ENCODE data around the gene MYL3.
"Not testable (repeated sequence)": the region's sequence is repeated elsewhere in the genome, so short reads cannot be mapped to it uniquely, and the experiment has no call there.

DNA sequence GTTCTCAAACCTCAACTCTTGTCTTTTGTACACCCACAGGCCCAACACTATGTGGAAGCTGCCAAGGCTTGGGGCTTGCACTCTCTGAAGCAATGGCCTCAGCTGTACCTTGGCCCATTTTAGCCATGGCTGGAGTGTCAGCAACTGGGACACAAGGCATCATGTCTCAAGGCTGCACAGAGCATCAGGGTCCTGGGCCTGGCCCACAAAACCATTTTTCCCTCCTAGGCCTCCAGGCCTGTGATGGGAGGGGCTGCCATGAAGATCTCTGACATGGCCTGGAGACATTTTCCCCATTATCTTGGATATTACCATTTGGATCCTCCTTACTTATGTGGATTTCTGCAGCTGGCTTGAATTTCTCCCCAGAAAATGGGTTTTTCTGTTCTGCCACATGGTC, 39.9 kb downstream of the MYL3 start:
- TF ChIP-seq, protein P1, sequence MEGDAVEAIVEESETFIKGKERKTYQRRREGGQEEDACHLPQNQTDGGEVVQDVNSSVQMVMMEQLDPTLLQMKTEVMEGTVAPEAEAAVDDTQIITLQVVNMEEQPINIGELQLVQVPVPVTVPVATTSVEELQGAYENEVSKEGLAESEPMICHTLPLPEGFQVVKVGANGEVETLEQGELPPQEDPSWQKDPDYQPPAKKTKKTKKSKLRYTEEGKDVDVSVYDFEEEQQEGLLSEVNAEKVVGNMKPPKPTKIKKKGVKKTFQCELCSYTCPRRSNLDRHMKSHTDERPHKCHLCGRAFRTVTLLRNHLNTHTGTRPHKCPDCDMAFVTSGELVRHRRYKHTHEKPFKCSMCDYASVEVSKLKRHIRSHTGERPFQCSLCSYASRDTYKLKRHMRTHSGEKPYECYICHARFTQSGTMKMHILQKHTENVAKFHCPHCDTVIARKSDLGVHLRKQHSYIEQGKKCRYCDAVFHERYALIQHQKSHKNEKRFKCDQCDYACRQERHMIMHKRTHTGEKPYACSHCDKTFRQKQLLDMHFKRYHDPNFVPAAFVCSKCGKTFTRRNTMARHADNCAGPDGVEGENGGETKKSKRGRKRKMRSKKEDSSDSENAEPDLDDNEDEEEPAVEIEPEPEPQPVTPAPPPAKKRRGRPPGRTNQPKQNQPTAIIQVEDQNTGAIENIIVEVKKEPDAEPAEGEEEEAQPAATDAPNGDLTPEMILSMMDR (IDR thresholded peaks at IDR 0.05) = not testable (repeated sequence)
- not testable (repeated sequence) for TF ChIP-seq POLR2AphosphoS5 (IDR thresholded peaks at IDR 0.05); POLR2A (IDR thresholded peaks at IDR 0.05); EP300 (IDR thresholded peaks at IDR 0.05; ENCODE audit: low read depth)
